GM21717 (cell line): Measurements from ENCODE around the gene SORCS2.

Source experiments
- ATAC-seq: cut with Tn5 transposase; IDR thresholded peaks from one replicate; pipeline ENCODE4 v1.9.1; 2021; ENCODE audit warnings: mild to moderate bottlenecking, moderate library complexity; ENCODE audit not compliant: unreplicated experiment

The SORCS2 gene

DNA sequence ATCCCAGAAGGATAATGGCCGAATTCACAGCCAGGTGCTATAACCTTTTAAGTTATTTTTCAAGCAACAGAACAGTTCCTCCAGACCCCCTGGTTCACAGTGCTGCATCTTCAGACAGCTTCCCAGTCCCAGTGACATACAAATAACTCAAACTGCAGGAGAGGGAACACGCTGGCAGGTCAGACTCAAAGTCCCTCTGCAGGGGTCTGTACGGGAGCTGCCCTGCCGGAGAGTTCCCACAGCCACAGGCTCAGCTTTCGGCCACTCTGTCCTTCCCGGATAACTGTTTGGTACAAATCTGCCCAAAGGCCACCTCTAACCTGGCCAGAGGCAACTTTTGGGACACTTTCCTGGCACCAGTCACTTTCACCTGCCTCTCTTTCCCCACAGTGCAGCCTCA, 517.1 kb downstream of the SORCS2 start:
- no peak for ATAC-seq

DNA sequence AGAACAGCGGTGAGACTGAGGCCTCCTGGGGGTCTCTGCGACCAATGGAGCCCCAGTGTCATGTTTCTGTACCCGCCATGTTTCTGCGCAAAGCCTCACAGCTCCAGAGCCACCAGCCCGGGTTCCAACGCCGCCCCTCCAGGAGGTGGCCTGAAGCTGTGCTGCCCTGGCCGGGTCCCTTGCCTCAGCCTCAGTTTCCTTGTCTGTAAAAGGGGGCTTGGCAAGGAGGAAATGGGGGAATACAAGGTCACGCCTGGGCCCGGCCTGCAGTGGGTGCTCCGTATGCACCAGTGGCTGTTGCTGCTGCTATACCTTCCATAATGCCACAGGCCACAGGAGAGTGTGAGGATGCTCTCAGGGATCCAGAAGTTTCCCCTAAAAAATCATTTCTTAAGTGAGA, 517.8 kb downstream of the SORCS2 start:
- no peak for ATAC-seq

DNA sequence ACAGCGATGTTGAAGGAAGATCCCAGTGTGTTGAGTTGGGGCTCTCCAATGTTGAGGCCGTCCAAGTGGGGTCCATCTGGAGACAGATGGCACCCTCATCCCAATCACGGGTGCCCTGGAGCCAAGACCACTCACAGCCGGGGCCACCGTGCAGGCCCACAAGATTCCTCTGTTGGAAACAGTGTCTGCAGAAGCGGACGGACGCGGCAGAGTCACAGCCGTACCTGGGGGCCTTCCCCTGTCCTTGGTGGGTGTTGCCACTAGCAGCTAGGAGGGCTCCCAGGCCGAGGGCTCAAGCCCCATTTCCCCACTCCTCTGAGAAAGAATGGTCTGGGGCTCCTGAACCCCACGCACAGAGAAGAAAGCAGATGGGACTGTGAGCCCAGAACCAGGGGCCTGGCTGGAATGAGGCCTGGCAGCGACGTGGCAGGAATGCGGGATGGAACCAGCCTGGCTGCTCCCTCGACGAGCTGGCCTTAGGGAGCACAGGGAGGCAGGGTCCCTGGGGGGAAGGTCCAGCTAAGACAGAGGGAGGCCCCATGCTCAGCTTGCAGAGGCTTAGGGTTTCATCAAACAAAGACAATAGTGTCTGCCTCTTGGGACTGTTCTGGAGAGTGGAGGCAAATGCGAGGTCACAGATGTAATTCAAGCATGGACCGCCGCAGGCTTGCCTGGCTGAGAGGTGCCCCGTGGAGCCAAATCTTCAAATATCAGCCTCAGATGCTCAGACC, 518.4 kb downstream of the SORCS2 start:
- no peak for ATAC-seq

GRCh38 chr4:7711307-7711963, 519.1 kb downstream of the SORCS2 start:
- ATAC-seq: no peak

- no peak for ATAC-seq
Observed at GRCh38 chr4:7712021-7712671, 519.8 kb downstream of the SORCS2 start.

DNA sequence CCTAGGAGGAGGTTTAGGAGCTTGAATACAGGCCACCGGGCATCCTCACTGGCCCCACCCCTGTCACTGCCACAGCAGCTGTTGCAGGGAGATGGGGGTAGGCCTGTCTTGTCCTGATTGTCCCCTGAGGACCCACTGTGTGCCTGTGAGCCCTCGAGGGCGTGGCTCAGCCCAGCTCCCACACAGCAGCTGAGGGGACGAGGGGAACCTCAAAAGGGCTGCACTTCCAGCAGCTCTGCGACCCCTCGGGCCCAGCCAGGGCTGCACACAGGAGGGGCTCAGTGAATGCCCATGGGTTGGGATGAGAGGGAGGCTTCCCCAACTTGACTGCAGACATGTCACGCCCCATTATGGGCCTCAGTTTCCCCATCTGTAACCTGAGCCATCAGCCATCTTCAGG, 521.4 kb downstream of the SORCS2 start:
- ATAC-seq: no peak

DNA sequence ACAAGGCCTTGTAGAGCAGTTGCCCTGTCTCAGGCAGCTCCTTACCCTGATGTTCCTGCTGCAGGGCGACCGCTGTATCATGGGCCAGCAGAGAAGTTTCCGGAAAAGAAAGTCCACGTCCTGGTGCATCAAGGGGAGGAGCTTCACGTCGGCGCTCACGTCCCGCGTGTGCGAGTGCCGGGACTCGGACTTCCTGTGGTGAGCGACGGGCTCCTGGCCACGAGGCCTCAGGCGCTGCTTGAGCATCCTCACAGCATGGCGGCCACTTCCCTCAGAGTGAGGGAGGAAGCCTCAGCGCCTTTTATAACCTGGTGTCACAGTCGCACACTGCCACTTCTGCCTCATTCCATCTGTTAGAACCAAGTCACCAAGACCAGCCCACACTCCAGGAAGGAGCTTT, 521.8 kb downstream of the SORCS2 start:
- ATAC-seq: no peak

GRCh38 chr4:7714738-7715137, 522.4 kb downstream of the SORCS2 start:
- no peak for ATAC-seq

DNA sequence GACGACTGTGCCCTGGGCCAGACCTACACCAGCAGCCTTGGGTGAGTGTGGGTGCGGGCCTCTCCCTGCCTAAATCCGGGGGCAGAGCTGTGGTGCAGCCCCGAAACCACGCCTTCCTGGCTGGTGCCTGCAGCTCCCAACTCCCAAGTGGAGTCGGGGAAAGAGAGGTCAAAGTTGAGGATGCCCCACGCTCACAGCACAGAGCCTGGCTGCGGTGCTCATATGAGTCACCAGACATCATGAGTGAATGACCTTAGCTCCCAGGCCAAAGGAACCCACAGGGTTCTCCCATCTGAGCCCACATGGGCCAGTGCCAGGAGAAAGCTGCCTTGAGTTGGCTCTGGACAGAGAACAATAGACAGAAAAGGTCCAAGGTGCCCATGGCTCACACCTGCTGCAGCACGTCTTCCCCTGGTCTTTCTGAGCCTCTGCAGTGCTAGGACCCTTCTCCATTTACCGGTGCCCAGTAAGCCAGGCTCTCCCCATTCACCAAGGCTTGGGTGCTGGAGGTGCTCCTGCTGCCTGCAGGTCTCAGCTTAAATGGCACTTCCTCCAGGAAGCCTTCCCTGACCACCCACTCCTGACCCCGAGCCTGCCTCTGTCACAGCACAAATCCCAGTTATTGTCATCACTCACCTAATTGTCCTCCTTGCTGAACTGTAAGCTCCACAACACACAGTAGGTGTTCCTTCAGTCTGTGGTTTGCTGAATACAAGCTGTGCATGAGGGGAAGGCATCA, 523.1 kb downstream of the SORCS2 start:
- no peak for ATAC-seq

DNA sequence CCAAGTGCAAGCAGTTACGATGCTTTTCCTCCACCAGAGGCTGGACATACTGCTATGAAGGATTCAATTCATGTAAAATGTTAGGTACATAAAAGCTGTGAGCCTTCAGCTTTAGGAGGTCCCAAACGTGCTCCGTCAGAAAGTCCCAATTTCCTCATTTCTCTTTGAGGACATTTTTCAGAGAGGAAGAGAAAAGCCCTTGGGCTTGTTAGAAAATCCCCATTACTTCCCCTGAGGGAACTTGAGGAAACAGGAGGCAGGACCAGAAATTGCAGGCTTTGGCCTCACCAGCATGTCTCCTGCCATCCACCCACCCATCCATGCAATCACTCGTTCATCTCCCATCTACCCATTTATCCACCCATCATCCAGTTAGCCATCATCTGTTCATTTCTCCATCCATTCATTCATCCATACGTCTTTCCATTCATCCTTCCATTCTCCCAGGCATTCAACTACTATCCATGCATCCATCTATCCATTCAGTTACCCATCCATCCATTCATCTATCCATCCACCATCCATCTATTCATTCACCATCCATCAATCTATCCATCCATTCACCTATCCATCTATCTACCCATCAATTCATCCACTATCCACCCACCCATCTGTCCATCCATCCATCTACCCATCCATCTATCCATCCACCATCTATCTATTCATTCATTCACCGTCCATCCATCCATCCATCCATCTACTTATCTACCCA, 523.8 kb downstream of the SORCS2 start:
- ATAC-seq: no peak

DNA sequence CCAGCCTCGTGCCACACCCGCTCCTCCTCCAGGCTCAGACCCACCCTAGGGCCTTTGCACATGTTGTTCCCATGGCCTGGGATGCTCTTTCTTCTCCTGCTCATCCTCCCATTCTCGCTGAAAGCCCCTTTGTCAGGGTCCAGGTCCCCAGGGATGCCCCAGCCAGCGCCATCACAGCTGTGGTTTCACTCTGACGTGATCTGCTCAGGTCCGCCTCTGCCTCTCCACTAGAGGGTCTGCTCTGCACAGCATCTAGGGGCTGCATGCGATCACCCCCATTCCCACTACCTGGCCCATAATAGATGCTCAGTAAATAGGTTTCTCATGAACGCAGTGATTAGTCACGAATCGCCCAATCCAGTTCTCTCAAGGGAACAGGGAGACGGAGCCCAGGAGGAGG, 524.8 kb downstream of the SORCS2 start:
- ATAC-seq: no peak

DNA sequence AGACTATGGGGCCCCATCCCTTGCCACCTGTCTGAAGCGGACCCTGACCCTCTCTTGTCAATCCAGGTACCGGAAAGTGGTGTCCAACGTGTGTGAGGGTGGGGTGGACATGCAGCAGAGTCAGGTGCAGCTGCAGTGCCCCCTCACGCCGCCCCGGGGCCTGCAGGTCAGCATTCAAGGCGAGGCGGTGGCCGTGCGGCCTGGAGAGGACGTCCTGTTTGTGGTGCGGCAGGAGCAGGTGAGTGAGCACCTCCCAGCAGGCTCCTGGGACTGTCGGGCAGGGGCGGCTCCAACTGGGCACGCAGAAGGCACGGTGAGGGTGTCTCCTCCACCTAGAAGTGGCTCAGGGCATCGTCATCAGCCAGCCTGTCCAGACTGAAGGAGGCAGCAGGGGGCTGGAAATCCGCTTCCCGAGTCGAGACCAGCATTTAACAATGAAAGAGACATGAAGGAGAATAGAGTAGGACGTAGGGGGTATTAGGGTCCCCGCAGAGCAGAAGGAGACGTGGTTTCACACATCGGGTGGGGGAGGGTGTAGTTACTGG, 525.7 kb downstream of the SORCS2 start:
- ATAC-seq: no peak

GRCh38 chr4:7719354-7720174, 527.2 kb downstream of the SORCS2 start:
- ATAC-seq: no peak

GRCh38 chr4:7721984-7722551, 529.7 kb downstream of the SORCS2 start:
- no peak for ATAC-seq

DNA sequence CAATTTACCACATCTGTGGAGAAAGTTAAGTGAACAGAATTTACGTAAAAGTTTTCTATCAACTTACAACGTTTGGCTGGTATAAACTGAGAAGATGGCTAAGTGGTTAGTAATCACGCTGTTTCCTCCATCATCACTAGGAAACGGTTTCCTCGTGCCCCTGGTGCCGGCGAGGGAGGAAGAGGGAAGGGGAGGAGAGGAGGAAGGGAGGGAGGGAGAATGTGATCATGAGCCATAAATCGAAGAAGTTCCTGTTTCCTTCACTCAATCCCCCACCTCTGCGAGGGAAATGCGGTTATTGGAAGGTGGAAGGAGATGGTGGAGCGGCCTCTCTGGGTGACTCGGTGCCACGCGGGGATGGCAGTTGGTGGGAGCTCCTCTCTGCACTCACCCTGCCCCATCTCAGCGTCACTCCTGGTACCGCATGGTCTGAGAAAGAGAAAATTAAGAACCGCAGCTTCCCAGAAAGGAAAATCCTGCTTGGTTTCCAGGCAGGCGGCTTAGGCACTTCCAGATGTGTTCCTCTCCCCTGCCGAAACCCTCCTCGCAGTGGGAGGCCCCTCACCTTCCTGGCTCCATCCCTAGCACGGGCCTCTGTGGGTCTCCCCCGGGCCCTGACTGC, 530.5 kb downstream of the SORCS2 start:
- no peak for ATAC-seq

DNA sequence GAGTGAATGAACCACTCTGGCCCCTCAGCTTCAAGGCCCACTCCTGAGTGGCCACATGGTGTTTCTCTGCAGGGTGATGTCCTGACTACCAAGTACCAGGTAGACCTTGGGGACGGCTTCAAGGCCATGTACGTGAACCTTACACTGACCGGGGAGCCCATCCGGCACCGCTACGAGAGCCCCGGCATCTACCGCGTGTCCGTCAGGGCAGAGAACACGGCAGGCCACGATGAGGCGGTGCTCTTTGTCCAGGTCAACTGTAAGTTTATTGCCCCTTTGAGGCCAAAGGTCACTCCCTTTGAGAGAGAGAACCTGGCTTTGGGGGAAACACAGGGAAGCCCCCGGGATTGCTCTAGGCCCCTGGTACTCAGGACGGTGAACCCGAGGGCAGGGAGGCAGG, 531.3 kb downstream of the SORCS2 start:
- ATAC-seq: no peak

DNA sequence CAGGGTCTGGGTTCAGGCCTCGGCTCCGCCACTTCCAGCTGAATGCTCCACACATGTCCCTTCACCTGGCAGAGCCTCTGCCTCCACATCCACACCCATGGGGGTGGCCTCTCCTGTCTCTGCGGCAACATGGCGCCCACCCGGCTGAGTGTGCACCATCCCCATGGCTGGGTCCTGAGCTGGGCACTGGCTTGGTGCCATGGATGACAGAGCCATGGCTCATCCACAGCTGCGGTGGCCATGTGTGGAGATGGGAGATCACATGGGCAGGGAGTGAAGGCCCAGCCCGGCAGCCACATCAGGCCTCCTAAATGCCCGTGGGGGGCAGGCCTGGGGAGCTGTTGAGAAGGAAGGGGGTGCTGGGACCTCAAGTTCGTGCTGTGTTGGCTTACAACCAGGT, 533.6 kb downstream of the SORCS2 start:
- no peak for ATAC-seq

- no peak for ATAC-seq
Observed at GRCh38 chr4:7726665-7727413, 534.5 kb downstream of the SORCS2 start.
